Psoas muscle (tissue), 8 donors: Measurements from ENCODE around the gene ZBTB17. TPM values are rescaled to one million over a fixed set of nuclear protein-coding genes. Genes with fewer than 3 reads are reported as not detected.

Source experiments
- ATAC-seq, 4 donors: fragments of 200-7000 bp; cut with Tn5 transposase; one replicate each; pipeline ENCODE4 v1.9.1; 2020; ENCODE audit warnings: moderate library complexity in 3 of 4, mild to moderate bottlenecking in 2 of 4
- DNase-seq, 2 donors: peaks; one replicate each; pipeline ENCODE4 v3.0.0-alpha.2; 2020
- H3K27ac ChIP-seq: fragments of 200-600 bp; one replicate; pipeline ENCODE4 v1.8.0; 2022
- H3K27me3 ChIP-seq, 3 donors: fragments of 200-600 bp in 1 of 3; one replicate each; pipeline versions ENCODE4 v1.6.1 to v1.8.0; 2013 to 2022; ENCODE audit warnings: low read length in 2 of 3, mild to moderate bottlenecking in 2 of 3, moderate library complexity in 1 of 3; ENCODE audit not compliant: insufficient read depth in 3 of 3
- H3K36me3 ChIP-seq, 2 donors: fragments of 200-600 bp in 1 of 2; one replicate each; pipeline versions ENCODE4 v1.6.1 to v1.8.0; 2013 to 2022; ENCODE audit warnings: low read depth in 1 of 2, mild to moderate bottlenecking in 1 of 2, moderate library complexity in 1 of 2; ENCODE audit not compliant: insufficient read depth in 1 of 2
- H3K4me1 ChIP-seq: fragments of 200-600 bp; one replicate; pipeline ENCODE4 v1.8.0; 2022
- H3K4me3 ChIP-seq: fragments of 200-600 bp; one replicate; pipeline ENCODE4 v1.8.0; 2022; ENCODE audit warnings: mild to moderate bottlenecking
- H3K9me3 ChIP-seq: fragments of 200-600 bp; one replicate; pipeline ENCODE4 v1.8.0; 2022
- whole genome bisulfite sequencing, 3 donors: extraction: QIAGEN DNeasy Blood & Tissue Kit; methylation state at CpG; one replicate each; pipeline versions ENCODE4 v1.1.6 to v1.1.7; 2013; 5-methylcytosine and 5-hydroxymethylcytosine counted together
- intact Hi-C, 2 donors: fragments of 100-400 bp; cut with DNase I; formaldehyde crosslinking; loops; one replicate each; pipeline versions ENCODE4 v1.11.0 to v1.14.2; 2022
- polyA plus RNA-seq, 3 donors: library from polyadenylated mRNA; stranded (reverse); fragments of 200-250 nt; gene quantifications; one replicate each; pipeline ENCODE4 v1.2.3, GENCODE V29; 2013
- total RNA-seq, 4 donors: library from RNA; stranded (reverse); fragmentation: NEBNext Ultra II Directional in 2 of 4; extraction: Animal tissue kit (Norgen Biotek cat#: 25700) in 2 of 4; gene quantifications; one replicate each; pipeline versions ENCODE4 v1.2.1 to v1.2.4, GENCODE V29; 2021 to 2023
- TF ChIP-seq, protein P1 (sequence below): fragments of 200-600 bp; IDR thresholded peaks from one replicate; pipeline ENCODE4 v1.8.0; 2022; ENCODE audit warnings: antibody characterized with exemption
- donor health status: healthy with polysubstance abuse.
- donor health status: DM: no; HTN: no; CAD: no; lungs with moderate emphysema.
- donor health status: Bipolar disorder and iron deficiency.
- donor health status: healthy.
- donor health status: DM: yes; HTN: yes; CAD: no.
- donor health status: DM: no; HTN: no; CAD: no.
- donor health status: DM: no; HTN: no; CAD: no.
- donor health status: DM: yes; HTN: yes; CAD: no.

The ZBTB17 gene
- total and polyA plus RNA-seq, 7 donors = 23.5 to 44.3 (median 29.5) TPM

DNA sequence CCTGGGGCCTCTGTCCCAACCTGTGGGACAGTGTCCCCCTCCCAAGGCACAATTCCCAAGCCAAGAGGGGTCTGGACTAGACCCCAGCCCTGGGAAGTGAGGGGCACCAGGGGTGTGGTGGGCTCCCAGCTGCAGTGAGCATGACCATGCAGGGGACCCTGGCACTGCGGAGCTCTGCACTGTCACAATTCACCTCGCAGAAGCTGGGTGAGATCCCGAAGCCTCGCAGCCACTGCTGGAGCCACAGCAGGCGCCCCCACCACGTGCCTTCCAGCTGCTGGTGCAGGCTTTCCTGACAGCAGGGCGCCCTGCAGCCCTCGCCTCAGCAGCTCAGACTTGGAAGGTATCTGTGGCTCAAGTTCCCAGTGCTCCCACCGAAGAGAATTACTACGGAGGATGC lies 18.2 kb upstream of the ZBTB17 start:
- 79 to 84% (median 80%) methylated on average over 10 of the region's 10 CpGs for WGBS, 3 donors
- TF ChIP-seq, protein P1, sequence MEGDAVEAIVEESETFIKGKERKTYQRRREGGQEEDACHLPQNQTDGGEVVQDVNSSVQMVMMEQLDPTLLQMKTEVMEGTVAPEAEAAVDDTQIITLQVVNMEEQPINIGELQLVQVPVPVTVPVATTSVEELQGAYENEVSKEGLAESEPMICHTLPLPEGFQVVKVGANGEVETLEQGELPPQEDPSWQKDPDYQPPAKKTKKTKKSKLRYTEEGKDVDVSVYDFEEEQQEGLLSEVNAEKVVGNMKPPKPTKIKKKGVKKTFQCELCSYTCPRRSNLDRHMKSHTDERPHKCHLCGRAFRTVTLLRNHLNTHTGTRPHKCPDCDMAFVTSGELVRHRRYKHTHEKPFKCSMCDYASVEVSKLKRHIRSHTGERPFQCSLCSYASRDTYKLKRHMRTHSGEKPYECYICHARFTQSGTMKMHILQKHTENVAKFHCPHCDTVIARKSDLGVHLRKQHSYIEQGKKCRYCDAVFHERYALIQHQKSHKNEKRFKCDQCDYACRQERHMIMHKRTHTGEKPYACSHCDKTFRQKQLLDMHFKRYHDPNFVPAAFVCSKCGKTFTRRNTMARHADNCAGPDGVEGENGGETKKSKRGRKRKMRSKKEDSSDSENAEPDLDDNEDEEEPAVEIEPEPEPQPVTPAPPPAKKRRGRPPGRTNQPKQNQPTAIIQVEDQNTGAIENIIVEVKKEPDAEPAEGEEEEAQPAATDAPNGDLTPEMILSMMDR = no peak
- Histone ChIP-seq H3K36me3 (no peaks in the 10 kb centered on the region), H3K27ac (no peak overlapping the region), H3K9me3 (no peaks in the 10 kb centered on the region), H3K4me3 (no peak overlapping the region), H3K27me3 (no peaks in the 10 kb centered on the region), H3K4me1 (no peaks in the 10 kb centered on the region)
- intact Hi-C loops = loop anchor here in 1 of 2 donors (2.0 kb wide), 1 partner anchor 177 kb away; no protein-coding TSS in a partner anchor
- no peak for DNase-seq
- no peak for ATAC-seq

- 88 to 94% (median 92%) methylated on average over 14 to 15 of the region's 15 CpGs for WGBS, 3 donors
- no peaks in the 10 kb centered on the region for H3K4me1 ChIP-seq
- no peaks in the 10 kb centered on the region for H3K27me3 ChIP-seq
- H3K36me3 ChIP-seq = no peaks in the 10 kb centered on the region
- no peak overlapping the region for H3K27ac ChIP-seq
- intact Hi-C loops = loop anchor here in 1 of 2 donors (2.0 kb wide), 1 partner anchor 177 kb away; no protein-coding TSS in a partner anchor
- TF ChIP-seq, protein P1 = no peak
- H3K4me3 ChIP-seq = no peak overlapping the region
- no peaks in the 10 kb centered on the region for H3K9me3 ChIP-seq
- no peak for DNase-seq
- no peak for ATAC-seq
Measured at GRCh38 chr1:15993666-15994065, 17.8 kb upstream of the ZBTB17 start.

DNA sequence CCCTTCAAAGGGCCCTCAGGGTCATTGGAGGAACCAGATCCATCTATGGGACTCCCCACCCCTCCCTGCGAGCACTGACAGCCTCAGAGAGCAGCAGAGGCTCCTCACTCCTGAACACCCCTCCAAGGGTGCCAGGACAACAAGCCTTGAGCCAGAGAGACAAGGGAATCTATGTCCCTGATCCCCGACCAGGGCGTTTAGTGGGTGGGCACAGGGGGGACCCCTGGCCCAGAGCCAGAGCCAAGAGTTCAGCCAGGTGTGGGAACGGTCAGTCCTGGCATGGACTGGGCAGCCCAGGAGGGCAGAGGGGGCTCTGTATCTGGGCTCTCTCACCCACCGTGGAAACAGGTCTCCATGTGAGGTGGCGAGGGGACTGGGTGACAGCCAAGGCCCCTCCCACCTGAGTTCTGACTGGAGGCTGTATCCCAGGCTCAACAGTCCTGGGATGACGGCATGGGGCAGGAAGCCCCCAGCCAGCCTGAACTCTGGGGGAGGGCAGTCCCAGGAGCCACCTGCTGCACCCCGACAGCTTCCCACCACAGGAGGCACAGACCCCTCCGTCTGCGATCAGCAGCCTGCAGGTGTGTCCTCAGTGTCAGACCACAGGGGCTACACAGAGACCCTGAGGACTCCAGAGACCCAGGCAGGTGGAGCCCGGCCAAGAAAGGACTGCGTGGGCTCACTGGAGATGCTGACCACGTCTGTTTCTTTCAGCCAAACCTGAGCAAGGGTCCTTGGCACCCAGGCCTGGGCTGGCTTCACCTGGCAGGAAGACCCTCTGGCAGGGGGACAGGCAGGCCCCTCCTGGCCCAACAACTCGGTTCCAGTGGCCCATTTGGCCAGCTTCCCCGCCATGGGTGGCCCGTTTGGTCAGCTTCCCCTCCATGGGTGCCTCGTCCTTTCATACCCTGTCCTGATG lies 16.9 kb upstream of the ZBTB17 start:
- no peak overlapping the region for H3K4me3 ChIP-seq
- H3K4me1 ChIP-seq = no peaks in the 10 kb centered on the region
- H3K27me3 ChIP-seq = no peaks in the 10 kb centered on the region
- WGBS, 3 donors = 76 to 82% (median 79%) methylated on average over 17 of the region's 17 CpGs
- ATAC-seq (no peak), DNase-seq (no peak)
- no peaks in the 10 kb centered on the region for H3K36me3 ChIP-seq
- intact Hi-C loops = no loop called here
- no peaks in the 10 kb centered on the region for H3K9me3 ChIP-seq
- TF ChIP-seq, protein P1 = no peak
- H3K27ac ChIP-seq = no peak overlapping the region

- ATAC-seq = no peak
- intact Hi-C loops = no loop called here
- H3K4me1 ChIP-seq = no peaks in the 10 kb centered on the region
- no peaks in the 10 kb centered on the region for H3K36me3 ChIP-seq
- 89 to 96% (median 94%) methylated on average over 7 of the region's 7 CpGs for WGBS, 3 donors
- H3K27ac ChIP-seq = no peak overlapping the region
- no peaks in the 10 kb centered on the region for H3K27me3 ChIP-seq
- no peak overlapping the region for H3K4me3 ChIP-seq
- TF ChIP-seq, protein P1 = no peak
- no peaks in the 10 kb centered on the region for H3K9me3 ChIP-seq
- DNase-seq = no peak
Measured at GRCh38 chr1:15992187-15992553, 16.3 kb upstream of the ZBTB17 start.
